NCI-H1436 (cell line): ENCODE measurements around the gene COX10.
"Not testable (repeated sequence)": the region's sequence is repeated elsewhere in the genome, so short reads cannot be mapped to it uniquely, and the experiment has no call there.

Experiments used
- DNase-seq: peaks from one replicate; lab custom pipeline; 2025; lab: John Stamatoyannopoulos, UW

The COX10 gene

DNA sequence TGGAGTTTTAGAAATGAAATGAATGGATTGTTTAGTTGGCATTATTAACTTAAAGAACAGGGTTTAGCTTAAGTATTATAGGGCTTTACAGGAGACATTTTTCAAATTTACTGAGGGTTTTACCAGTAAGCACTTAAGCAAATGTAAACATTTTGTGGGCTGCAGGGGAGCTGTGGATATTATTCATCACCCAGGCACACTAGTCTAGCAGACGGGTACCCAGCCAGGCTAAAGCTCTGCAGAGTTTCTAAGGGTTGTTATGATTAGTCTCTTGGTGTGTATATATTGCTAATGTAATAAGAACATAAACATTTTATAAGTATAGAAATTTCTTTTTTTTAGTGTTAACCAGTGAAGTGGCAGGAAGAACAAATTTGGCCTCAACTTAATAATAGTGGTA, 110.6 kb downstream of the COX10 start:
- not testable (repeated sequence) for DNase-seq

DNA sequence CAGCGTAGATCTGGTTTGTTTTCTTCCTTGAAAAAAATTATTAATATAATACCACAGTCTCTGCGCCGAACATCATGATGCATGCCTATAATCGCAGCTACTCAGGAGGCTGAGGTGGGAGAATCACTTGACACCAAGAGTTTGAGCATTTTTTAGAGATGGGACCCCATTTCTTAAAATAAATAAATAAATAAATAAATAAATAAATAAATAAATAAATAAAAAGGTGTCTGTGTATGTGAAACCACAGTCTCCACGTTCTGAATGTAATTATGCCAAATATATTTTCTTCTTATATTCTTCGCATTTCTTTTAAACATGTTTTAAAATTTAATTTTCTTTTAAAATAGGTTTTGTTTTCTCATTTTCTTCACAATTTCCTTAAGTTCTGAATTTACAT, 112.8 kb downstream of the COX10 start:
- not testable (repeated sequence) for DNase-seq

DNA sequence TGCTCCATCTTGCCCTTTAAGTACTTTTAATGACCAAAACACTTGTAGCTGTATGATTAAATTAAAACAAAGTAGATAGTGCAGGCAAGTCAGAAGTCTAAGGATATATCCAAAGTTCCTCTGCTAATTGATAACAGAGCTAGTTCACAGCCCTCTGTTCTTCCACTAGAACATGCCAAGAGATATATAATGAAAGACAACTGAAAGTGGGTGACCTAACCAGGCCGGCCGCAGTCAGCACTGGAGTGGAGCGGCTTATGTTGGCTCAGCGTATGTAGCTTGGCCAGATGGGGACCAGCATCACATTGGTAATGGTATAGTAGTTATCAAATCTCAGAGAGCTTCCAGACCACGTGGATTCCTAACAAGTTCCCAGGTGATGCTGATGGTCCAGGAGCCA, 115.2 kb downstream of the COX10 start:
- not testable (repeated sequence) for DNase-seq

DNA sequence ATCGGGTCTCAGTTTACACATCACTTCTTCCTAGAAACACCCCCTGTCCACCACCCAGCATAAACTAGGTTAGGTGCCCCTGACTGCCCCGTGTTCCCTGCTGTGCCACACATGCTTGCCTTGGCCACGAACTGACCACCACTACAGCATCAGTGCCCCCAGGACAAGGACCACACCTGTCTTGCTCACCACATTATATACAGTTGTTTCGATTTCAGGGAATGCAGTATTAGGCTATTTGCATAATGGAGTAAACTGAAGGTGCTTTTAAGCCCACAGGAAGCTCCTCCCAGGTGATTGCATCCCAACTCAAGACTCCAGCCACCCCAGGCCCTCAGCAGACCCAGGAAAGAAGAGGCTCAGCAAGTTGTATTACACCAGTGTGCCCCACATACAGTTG, 117.1 kb downstream of the COX10 start:
- DNase-seq = not testable (repeated sequence)

DNA sequence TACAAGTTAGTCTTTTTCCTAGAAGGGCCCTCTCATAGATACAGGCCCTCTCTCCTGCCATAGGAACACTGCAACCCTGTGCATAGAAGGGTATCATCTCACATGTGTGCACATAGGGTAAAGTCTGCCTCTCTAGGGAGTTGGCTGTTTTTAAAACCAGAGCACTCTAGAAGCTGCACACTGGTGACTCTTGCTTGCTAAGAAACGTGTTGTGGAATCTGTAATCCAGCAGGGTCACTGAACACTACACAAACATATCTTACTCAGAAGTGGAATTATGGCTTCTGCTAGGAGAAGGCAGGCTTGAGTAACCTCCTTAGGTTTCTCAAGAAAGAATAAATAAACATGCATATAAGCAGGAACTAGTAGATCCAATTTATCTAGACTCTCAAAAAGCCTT, 121.5 kb downstream of the COX10 start:
- DNase-seq = not testable (repeated sequence)

DNA sequence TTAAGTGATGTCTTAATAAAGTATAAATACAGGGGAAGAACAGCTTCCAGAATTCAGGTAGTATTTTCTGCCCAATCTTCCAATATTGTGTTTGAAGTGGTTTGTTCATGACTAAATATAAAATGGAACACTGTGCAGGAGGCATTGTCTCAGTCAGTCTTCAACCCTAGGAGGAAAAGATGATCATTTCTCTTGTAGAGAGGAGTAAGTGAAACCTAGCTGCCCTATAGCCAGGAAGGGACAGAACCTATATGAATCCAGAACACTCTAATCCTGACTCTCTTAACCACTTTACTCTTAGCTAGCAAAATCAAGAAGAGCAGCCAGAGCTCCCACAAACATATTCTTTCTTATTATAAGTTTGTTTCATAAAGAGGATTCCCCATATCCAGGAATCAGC, 122.2 kb downstream of the COX10 start:
- not testable (repeated sequence) for DNase-seq

DNA sequence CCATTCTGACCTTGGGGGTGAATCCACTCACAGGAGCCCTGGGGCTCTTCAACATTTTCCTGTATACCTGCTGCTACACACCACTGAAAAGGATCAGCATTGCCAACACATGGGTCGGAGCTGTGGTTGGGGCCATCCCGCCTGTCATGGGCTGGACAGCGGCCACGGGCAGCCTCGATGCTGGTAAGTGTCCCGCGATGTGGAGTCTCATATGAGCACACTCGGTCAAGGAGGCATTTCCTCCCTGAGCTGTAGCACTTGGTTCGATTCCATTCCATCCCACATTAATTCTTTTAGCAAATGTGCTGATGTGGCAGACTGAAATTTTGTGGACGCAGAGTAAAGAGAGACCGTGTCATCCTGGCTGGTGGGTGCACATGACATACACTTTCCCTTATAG, 122.7 kb downstream of the COX10 start:
- DNase-seq = not testable (repeated sequence)

DNA sequence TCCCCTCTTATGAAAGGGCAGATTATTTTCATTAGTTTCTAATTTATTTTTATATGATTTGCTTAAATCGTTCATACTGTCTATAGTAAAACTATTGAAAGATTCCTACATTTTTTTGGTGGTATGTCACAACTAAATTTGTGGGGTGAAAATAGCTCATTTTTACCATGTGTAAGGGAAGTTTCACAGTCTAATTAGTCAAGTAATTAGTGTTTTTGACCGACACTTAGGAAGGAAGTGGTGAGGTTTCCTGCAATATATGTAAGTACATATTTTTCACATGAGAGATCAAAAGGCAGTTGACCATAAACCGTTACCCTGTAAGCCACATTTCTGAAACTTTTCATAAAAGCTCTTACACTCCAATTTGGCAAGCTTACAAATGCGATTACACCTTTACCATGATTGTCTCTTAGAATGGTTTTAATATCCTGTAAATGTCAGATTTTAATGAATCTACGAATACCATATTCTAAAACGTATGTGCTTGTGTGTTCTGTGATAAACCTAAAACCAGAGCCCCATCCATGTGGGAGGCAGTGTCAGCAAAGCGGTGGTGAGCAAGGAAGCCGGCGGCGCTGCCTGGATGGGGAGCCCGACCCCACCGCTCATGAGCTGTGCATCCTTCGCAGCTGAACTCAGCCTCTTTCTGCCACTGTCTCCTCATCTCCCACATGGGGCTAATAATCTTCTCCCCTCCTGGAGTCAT, 123.5 kb downstream of the COX10 start:
- DNase-seq = not testable (repeated sequence)

DNA sequence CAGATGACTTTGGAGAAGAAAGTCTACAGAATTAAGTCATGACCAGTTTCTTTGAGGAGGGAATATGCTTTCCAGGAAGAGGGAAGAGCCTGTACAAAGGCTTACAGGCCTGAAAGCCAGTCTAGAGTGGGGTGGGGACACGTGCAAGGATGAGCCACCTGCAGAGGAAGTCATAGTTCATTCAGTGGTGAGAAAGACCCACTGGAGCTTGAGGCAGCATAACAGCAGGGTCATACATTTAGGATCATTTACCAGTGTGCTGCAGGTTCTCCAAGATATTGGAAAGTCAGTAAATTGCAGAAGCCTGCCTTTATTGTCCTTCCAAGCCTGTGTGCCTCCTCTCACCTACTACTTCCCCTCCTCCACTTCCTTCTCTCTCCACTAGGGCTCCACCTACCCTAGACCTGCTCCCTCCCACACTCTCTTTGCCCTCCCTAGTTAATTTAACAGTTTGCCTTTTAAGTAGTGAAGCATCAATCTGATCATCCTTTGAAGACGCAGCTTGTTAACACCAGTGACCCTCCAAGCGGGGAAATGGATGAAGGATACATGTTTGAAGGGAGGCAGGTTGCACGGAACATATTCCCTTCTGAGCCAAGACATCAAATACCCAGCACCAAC, 127.2 kb downstream of the COX10 start:
- no peak for DNase-seq

DNA sequence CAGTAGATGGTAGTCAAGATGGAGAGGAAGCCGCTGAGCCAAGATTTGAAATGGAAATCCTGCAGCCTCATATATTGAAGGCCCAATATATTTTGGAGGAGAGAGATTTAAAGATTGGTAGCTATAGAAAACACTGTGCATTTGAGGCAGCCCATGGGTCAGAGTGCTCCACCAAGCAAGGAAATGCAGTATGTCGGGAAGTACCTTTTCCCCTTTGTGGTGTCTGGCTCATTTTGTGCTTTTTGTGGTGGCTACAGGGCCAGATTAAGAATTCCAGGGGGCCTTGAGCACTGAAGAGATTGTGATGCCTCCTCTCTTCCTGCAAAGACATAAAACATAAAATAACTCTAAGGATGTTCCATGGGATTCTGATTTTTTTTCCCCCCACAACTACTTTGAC, 127.8 kb downstream of the COX10 start:
- no peak for DNase-seq

DNA sequence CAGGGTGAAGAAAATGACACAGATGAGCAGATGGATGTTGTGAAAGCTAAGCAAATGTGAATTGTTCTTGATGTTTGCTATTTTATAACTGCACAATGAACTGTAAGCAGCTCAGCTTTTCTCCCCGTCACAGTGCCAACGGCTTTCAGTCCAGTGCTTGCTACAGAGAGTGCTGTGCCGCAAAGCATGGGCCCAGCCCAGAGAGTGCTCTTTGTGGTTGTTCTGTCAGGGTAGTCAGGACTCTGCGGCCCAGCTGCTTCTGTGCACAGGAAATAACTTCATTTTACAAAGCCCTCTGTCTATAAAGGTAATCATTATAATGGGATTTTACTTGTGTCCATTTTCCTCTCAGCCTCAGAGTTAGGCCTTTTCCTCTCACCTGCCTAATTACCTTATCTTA, 128.3 kb downstream of the COX10 start:
- peak; percentile 25 for DNase-seq

DNA sequence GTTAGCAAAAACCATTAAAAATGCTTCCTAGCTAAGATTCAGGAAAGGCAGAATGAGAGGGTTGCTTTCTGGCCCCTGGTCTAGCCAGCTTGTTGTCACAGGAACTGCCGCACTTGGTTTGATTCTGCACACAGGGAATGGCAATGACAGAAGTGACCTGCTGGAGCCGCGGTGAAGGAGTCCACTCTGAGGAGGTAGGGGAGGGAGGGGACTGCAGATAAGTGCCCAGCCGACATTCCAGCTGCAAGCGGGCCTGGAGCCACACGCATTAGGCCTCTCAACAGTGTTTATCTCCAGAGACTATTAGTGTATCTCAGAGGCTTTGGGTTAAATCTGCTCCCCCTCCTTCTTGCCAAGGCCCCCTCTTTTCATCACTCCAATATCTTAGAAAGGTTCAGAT, 128.7 kb downstream of the COX10 start:
- peak; percentile 39 for DNase-seq

DNA sequence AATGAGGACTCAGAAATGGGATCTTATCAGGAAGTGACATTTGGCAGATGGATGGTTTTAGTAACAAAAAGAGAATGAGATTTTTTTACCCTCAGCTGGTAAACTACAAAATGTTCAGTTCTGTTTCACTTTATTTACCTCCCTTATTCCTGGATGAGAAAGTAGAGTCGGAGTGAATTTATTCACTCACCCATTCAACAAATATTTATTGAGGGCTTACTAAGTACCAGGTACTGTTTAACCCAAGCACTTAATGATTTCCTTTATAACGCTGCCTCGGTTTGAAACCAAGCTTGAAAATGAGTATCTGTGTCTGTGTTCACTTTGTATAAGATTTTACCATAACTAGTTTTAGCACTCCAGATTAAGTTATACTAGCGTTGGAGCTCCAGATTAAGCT, 129.3 kb downstream of the COX10 start:
- no peak for DNase-seq

DNA sequence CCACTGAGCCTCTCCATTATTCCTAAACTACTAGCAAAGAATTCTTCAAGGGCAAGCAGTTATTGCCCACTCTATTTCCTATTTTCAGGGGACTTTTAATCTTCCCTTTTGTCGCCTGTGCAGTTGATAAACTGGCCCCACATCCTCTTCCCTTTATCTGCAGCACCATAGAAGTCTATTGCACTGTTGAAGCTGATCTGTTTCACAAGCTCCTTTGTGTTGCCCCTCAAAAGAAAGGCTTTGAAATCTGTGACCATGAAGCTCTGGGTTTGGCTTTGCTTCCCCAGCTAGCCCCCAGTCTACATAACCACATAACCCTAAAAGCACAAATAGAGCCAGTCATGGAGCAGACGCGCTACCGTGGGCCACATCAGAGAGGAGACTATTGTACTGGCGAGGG, 130.3 kb downstream of the COX10 start:
- DNase-seq = no peak

DNA sequence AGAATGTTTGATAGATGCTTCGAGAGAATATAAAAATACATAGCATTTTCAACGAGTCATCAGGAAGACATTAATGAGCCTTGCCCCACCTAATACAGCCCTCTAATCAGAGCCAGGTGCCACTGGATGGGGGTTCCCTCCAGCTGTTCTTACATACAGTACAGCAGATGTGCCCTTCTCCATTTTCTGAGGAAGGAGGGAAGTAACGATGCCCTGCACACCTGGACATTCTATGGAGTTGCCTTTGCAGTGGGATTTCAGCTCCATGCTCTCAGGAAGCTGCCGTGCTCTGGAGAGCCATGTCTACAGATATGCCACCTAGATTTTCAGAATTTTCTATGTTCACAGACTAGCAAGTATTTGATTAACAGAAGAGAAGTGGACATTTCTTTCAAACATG, 131.1 kb downstream of the COX10 start:
- no peak for DNase-seq

DNA sequence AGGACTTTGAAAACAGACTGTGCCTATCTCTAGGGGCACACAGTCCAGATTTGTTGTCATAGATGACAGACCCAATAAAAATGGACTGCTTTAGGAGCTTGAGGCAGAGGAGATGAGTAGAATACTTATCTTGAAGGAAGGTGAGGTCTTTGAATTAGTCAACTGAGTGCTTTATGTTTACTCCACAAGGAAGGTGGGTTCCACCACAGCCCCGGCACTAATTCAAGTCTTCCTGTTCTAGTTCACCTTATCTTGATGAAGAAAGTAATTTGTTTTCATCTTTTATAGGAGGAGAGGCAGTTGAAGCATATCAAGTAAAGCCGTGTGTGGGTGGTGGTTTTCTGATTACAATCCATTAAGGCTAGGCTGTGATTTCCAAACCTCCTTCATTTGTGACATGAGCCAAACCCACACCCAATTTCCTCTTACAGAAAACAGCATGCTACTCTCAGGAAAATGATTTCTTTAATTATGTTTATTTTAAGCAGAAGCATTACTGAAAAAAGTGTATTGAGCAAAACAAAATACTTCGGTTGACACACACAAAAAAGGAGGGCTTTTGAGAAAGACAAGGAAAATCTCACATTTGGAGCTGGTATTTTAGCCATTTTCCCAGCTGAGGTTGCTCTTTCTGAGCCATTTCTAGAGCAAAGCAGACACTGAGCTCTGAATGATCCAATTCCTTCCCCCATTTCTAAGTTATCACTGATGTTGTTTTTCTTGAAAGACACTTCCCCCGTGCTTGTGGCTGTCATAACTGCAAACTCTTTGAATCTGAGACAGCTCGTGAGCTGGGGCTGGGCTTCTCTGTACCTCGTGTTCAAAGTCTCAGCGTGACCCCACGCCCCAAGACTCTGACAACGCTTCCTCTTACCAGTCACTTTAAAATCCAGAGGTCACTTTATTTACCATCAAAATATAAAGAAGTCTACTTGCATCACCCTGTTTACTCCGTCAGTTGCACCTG, 132.0 kb downstream of the COX10 start:
- DNase-seq = no peak

DNA sequence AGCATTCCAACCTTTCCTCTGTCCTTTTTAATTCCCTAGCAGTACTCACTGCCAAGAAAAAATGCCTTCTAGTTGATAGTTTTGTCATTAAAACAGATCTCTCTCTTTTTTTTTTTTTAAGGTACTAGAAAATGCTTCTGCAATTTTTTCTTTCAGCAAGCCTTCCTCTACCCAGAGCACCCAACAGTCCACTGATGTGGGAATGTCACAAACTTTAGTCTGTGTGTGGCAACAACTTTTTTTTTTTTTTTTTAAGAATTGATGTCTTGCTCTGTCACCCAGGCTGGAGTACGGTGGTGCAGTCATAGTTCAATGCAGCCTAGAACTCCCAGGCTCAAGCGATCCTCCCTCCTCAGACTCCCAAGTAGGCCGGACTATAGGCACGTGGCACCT, 132.7 kb downstream of the COX10 start:
- no peak for DNase-seq

DNA sequence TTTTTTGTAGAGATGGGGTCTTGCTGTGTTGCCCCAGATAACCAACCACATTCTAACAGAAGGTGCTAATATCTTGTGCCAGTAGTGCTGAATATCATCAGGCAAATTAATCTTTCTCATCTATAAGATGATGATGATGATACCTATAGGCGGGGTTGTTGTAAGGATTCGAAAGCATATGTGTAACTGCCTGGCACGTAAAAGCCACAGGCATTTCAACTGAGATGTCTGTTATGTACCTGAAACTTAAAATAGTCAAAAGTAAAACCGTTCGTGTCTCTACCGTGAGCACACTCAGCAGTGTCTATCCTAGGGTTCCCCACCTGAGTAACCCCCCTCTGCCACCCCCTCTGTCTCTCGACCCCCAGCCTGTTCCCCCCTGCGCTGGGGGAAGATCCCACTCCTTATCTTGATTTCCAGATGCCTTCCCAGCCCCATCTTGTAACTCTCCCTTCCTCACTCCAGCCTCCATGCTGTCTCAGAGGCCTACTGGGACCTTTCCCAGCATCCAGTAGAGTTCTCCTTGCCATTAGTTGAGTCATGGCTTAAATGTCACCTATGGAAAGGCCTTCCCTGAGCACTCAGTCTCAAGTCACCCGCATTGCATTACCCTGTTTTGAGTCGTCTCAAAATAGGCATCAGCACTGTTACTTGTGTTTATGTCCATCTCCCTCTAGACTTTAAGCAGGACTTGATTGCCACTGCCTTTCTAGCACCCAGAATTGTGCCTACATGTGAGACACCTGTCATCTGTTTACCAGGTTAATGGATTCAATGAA, 133.3 kb downstream of the COX10 start:
- DNase-seq = no peak

DNA sequence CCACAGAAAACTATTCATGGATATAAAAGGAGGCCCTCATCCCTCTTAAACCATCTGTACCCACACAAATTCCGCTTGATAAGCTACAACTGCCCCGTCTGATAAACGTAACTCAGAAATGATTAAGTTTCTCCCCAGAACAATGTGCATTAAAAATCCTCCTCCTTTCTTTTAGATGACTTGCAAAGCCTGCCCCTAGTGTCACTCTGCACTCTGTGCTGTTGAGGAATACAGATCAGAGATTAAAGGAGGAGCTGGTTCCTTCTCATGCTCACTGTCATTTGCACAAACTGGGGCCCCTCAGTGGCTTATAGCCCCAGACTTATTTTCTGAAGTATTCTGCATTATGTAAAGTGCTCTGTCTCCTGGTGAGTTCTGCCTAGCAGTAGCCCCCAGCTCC, 134.1 kb downstream of the COX10 start:
- no peak for DNase-seq

DNA sequence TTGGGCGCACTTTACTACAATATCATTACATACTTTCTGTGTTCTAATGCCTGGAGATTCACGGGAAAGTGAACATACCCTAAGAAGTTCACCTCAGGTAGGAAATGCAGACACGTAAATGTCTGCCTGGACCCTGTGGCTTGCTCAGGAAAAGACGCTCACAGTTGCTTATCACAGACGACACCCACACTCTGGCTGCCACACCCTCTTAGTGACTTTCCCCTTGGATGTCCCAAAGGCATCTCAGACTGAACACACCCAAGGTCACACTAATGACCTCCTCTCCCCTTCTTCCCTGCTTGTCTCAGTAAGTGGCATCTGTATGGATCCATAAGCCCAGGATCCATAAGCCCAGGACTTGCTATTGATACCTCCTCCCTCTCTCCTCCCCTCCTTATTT, 134.8 kb downstream of the COX10 start:
- DNase-seq = no peak

DNA sequence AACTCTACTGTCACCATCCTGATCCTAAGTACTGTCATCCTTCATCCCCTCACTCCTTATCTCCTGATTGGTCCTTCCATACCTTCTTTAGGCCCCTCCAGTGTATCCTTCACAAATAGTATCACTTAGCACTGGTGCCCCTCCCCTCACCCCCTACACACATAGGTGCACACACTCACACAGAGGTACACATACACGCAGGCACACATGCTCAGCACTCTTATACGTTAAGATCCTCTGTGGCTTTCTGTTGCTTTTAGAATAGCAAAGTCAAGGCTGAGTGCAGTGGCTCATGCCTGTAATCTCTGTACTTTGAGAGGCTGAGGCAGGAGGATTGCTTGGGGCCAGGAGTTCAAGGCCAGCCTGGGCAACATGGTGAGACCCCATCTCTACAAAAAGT, 135.2 kb downstream of the COX10 start:
- no peak for DNase-seq

DNA sequence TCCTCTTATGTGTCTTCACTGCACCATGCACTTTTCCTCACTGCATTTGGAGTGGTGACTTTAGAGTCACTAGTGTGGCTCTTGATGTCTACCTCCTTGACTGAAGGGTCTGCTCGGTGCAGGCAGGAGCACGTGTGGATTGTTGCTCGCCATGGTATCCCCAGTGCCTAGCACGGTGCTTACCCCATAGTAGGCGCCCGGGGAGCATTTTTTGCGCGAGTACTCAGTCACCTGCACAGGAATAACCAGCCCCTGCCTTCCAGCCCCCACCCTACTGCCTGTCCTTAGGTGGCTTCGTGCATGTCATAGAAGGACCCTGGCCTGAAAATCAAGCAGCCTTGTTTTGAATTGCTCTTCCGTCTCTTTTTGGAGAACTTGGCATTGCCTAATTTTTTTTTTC, 136.1 kb downstream of the COX10 start:
- DNase-seq = no peak
